ENCODE data around the gene SRC.

Gene SRC

GRCh38 chr20:37413023-37413334, 67.0 kb downstream of the SRC start:
- TF ChIP-seq, protein P1, sequence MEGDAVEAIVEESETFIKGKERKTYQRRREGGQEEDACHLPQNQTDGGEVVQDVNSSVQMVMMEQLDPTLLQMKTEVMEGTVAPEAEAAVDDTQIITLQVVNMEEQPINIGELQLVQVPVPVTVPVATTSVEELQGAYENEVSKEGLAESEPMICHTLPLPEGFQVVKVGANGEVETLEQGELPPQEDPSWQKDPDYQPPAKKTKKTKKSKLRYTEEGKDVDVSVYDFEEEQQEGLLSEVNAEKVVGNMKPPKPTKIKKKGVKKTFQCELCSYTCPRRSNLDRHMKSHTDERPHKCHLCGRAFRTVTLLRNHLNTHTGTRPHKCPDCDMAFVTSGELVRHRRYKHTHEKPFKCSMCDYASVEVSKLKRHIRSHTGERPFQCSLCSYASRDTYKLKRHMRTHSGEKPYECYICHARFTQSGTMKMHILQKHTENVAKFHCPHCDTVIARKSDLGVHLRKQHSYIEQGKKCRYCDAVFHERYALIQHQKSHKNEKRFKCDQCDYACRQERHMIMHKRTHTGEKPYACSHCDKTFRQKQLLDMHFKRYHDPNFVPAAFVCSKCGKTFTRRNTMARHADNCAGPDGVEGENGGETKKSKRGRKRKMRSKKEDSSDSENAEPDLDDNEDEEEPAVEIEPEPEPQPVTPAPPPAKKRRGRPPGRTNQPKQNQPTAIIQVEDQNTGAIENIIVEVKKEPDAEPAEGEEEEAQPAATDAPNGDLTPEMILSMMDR (IDR thresholded peaks at IDR 0.05): no peak

GRCh38 chr20:37413379-37413778, 67.4 kb downstream of the SRC start:
- TF ChIP-seq, protein P1 (IDR thresholded peaks at IDR 0.05): no peak

GRCh38 chr20:37414224-37415035, 68.5 kb downstream of the SRC start:
- TF ChIP-seq, protein P1 (IDR thresholded peaks at IDR 0.05): no peak

GRCh38 chr20:37415118-37416085, 69.5 kb downstream of the SRC start:
- TF ChIP-seq, protein P1 (IDR thresholded peaks at IDR 0.05): no peak

- TF ChIP-seq, protein P1 (IDR thresholded peaks at IDR 0.05): no peak
These were observed 70.3 kb downstream of the SRC start for GRCh38 chr20:37416100-37416847.

GRCh38 chr20:37416848-37417616, 71.1 kb downstream of the SRC start:
- TF ChIP-seq, protein P1 (IDR thresholded peaks at IDR 0.05): no peak

Measured in LNCAP (cell line).